Astrocyte of the spinal cord (primary cell): ENCODE results near the gene ASTN2.

ENCODE experiments used
- DNase-seq: peaks from one replicate; pipeline ENCODE4 v3.0.0; 2011; ENCODE audit warnings: low read depth, low spot score
- H3K4me3 ChIP-seq: 2 replicates; pipeline ENCODE4 v1.5.1; 2011; ENCODE audit warnings: low read depth, mild to moderate bottlenecking, low read length, moderate library complexity
- in situ Hi-C: cut with HindIII; loops from 2 replicates; pipeline ENCODE4 v1.10.0; 2017; ENCODE audit warnings: low sequenced_read_pairs
- TF ChIP-seq, protein P1 (sequence below): IDR thresholded peaks from 2 replicates; pipeline ENCODE4 v1.5.1; 2012; ENCODE audit warnings: low read depth, mild to moderate bottlenecking, low read length, inconsistent platforms

Gene ASTN2

DNA sequence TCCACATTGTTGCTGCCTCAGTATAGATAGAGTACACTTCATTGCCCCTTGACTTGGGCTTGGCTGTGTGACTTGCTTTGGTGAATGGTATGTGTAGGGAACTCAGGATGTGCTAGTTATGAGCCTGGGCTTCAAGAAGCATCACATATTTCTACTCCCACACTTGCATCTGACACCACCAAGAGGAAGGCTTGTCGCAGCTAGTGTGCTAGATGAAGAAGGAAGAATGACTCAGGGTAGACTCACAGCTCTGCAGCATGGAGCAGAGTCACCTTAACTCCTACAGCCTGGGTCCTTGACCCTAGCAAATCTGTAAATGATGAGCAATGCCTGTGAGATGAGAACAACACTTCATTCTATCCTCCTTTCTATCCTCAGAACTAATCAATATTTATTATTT is 261.8 kb downstream of the ASTN2 start:
- DNase-seq, result peak; percentile 1
- no peak overlapping the region for H3K4me3 ChIP-seq
- TF ChIP-seq, protein P1, sequence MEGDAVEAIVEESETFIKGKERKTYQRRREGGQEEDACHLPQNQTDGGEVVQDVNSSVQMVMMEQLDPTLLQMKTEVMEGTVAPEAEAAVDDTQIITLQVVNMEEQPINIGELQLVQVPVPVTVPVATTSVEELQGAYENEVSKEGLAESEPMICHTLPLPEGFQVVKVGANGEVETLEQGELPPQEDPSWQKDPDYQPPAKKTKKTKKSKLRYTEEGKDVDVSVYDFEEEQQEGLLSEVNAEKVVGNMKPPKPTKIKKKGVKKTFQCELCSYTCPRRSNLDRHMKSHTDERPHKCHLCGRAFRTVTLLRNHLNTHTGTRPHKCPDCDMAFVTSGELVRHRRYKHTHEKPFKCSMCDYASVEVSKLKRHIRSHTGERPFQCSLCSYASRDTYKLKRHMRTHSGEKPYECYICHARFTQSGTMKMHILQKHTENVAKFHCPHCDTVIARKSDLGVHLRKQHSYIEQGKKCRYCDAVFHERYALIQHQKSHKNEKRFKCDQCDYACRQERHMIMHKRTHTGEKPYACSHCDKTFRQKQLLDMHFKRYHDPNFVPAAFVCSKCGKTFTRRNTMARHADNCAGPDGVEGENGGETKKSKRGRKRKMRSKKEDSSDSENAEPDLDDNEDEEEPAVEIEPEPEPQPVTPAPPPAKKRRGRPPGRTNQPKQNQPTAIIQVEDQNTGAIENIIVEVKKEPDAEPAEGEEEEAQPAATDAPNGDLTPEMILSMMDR, result no peak
- in situ Hi-C loops, result no loop called here

DNA sequence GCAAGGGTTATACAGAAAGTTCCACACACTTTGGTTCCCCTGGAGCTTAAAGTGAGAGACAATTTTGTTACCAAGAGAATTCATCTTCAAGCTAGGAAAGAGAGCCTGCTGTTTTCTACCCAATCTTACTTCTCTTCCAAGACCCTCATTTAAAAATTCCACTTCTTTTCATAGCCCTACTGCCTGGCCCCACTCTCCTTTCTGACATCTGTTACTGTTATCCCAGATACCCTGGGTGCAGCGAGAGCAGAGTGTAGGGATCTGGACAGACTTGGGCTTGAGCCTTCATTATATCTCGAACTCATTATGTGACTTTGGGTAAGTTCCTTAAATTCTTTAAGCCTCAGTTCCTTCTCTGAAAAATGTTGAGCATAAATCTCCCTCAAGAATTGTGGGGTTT is 263.1 kb downstream of the ASTN2 start:
- DNase-seq, result no peak
- H3K4me3 ChIP-seq, result no peak overlapping the region
- in situ Hi-C loops, result no loop called here
- TF ChIP-seq, protein P1, result no peak

DNA sequence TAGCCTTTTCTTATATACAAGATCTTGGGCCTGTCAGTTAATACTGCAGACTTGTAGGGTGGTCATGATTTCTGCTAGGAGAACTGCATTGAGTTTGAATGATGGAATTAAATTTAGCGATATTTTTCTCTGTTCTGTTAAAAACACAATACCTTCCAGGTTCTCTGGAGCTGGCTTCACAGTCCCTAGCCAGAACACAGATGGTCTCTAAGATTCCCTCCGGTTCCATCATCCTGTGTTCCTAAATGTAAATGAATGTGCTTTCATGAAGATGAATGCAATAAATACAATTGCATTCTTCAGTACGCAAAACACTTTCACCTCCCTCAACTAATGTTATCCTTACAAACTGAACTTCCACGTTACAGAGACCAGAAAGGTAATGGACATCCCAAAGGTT is 264.9 kb downstream of the ASTN2 start:
- in situ Hi-C loops, result no loop called here
- DNase-seq, result no peak
- H3K4me3 ChIP-seq, result no peak overlapping the region
- TF ChIP-seq, protein P1, result no peak

DNA sequence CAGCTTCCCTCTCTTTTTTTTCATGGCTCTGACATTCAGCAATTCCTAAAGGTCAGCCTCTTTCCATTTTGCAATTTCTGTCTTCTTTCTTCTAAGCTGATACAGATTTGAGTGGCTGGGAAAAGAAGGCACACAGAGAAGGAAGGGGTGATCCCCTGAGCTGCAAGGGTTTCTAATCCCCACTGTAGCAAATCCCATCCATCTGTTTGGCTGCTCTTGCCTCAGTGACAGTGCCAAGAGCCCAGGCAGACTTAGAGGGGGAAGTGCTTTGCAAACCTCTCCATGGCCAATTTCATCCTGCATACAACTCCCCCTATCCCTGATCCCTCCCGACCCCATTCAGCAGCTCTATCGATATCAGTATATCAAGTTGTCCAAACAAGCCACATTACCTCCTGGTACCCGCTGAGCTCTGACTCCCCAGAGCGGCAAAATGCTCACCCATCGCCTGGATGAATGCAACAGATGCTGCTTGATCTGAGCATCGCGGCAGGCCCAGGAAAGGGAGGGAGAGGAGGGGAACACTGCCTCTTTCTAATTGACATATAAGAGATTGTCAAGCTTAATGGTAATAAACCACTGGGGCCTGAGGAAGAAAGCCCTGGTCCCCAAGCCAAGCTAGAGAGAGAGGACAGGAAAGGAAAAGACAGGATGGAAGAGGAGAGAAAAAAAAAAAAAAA is 268.9 kb downstream of the ASTN2 start:
- in situ Hi-C loops, result no loop called here
- TF ChIP-seq, protein P1, result no peak
- DNase-seq, result no peak
- no peak overlapping the region for H3K4me3 ChIP-seq

DNA sequence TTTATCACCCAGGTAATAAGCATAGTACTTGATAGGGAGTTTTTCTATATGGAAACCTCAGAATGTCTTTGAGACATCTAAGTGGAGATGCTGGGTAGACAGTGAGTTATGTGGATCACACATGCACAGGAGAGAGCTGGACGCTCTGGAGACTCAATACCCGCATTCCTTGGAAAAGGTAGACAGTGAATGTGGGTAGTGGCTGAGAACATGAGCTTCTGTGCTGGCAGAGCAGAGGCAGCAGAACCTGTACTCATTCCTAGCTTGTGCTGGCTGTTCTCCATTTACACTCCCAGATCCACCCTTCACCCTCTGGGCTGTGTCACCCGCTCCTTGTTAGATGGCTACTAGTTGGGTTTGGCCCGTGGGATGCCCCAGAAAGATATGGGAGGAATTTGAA is 269.8 kb downstream of the ASTN2 start:
- TF ChIP-seq, protein P1, result no peak
- H3K4me3 ChIP-seq, result no peak overlapping the region
- DNase-seq, result no peak
- in situ Hi-C loops, result no loop called here

DNA sequence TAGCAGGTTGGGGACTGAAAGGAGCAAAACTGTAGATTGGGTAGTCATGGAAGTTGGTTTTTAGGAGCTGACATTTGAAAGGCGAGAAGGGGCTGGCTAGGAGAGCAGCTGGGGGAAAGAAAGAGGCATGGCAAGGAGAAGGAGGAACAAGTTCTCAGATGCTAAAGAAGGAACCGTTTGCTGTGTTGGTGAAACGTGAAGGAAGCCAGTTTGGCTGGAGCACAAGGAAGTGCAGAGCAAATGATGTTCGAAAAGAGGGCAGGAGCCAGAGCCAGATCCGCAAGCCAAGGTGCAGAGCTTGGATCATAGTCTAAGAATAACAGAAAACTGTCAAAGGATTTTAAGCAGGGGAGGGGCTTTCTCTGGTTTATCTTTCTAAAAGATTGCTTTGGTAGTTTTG is 276.6 kb downstream of the ASTN2 start:
- H3K4me3 ChIP-seq, result no peak overlapping the region
- TF ChIP-seq, protein P1, result no peak
- no peak for DNase-seq
- in situ Hi-C loops, result no loop called here
